Measurements from ENCODE around the gene CCR2. TPM values are rescaled to one million over a fixed set of nuclear protein-coding genes. Genes with fewer than 3 reads are reported as not detected.

The CCR2 gene
- total and polyA plus RNA-seq, 2 of the 4 experiments (the other 2 are of a cell fraction): not detected

- Histone ChIP-seq H3K9me1 (ENCODE audit: insufficient read depth, low read length) (no peaks in the 10 kb centered on the region), H3K79me1 (ENCODE audit: low read depth in 1 of 2, low read length in 2 of 2) (no peaks in the 10 kb centered on the region), H3K4ac (ENCODE audit: low read depth, low read length) (no peak overlapping the region), H3K9me3 (ENCODE audit: control insufficient read depth, insufficient read depth, low read length) (no peaks in the 10 kb centered on the region), H3K36me3 (ENCODE audit: control insufficient read depth, insufficient read depth, low read length) (no peaks in the 10 kb centered on the region), H3K4me3 (ENCODE audit: insufficient read depth, low read depth, low read length) (no peak overlapping the region), H4K5ac (ENCODE audit: low read depth, low read length) (no peak overlapping the region), H2AK5ac (ENCODE audit: low read depth, low read length) (no peak overlapping the region), H3K14ac (replicated peaks; ENCODE audit: low read depth, low read length) (no peak overlapping the region), H4K20me1 (ENCODE audit: insufficient read depth, low read length) (no peaks in the 10 kb centered on the region), H3K27ac (ENCODE audit: insufficient read depth, low read length) (no peak overlapping the region), H3K18ac (ENCODE audit: low read depth, low read length) (no peak overlapping the region), H2AFZ (replicated peaks; ENCODE audit: low read length, poor library complexity) (no peak overlapping the region), H4K8ac (ENCODE audit: low read depth in 2 of 2, low read length in 2 of 2) (no peak overlapping the region), H3K23ac (ENCODE audit: low read depth, low read length) (no peak overlapping the region), H3K4me1 (ENCODE audit: control insufficient read depth, insufficient read depth, low read length) (no peaks in the 10 kb centered on the region), H2BK5ac (ENCODE audit: low read depth, low read length, poor library complexity, severe bottlenecking) (no peak overlapping the region), H2AK9ac (replicated peaks; ENCODE audit: low read depth, low read length, poor library complexity) (no peak overlapping the region), H2BK20ac (ENCODE audit: low read depth, low read length) (no peak overlapping the region), H3K27me3 (ENCODE audit: control insufficient read depth, insufficient read depth, low read length) (peaks cover 47% of the 10 kb centered on the region), H2BK15ac (ENCODE audit: low read depth, low read length) (no peak overlapping the region), H3K9ac (ENCODE audit: low read depth, low read length) (no peak overlapping the region), H4K91ac (ENCODE audit: insufficient read depth, low read depth, low read length) (no peak overlapping the region), H3K56ac (ENCODE audit: extremely low read depth, insufficient read depth, low read length) (no peak overlapping the region), H2BK120ac (ENCODE audit: low read depth, low read length) (no peak overlapping the region), H3K4me2 (ENCODE audit: low read depth, low read length) (no peak overlapping the region)
- no CpG with 5 or more reads among the region's 8 CpGs for WGBS, 2 experiments (ENCODE audit: extremely low coverage in 2 of 2, insufficient read length in 1 of 2)
- in situ Hi-C loops (cut with MboI; ENCODE audit: low sequenced_read_pairs) (no loop called here), intact Hi-C loops (cut with micrococcal nuclease) (no loop called here), dilution Hi-C loops (cut with HindIII; ENCODE audit: low sequenced_read_pairs, unreplicated experiment) (no loop called here)
- ChIA-PET POLR2A (ENCODE audit: unreplicated experiment) (no interaction called here), CTCF (interaction anchor here (1.5 kb wide), 1 partner anchor 12 kb away, joined by 3 read pairs; no protein-coding TSS in a partner anchor)
- TF ChIP-seq BHLHE40 (IDR thresholded peaks at IDR 0.05; ENCODE audit: low read depth, low read length) (no peak), RCOR1 (IDR thresholded peaks at IDR 0.05; ENCODE audit: insufficient replicate concordance, low read length) (no peak), MXI1 (IDR thresholded peaks at IDR 0.05; ENCODE audit: borderline replicate concordance, low read depth, low read length) (no peak), CEBPB (IDR thresholded peaks at IDR 0.05; ENCODE audit: low read depth, low read length) (0 out of 2 replicates have a peak, but pooled peaks have one; percentile 14), MAFK (IDR thresholded peaks at IDR 0.05; ENCODE audit: low read depth, low read length) (no peak), RAD21 (IDR thresholded peaks at IDR 0.05; ENCODE audit: low read length) (no peak)
- ATAC-seq (ENCODE audit: low read depth) (no peak), DNase-seq (no peak)
- BruUV-seq (replicated peaks): no TSS peak
Observed at GRCh38 chr3:46361408-46362283, 7.7 kb downstream of the CCR2 start.
